Hippocampal formation (tissue), 2 donors: ENCODE results near the gene GBA3.

Experiments used
- DNase-seq, 2 donors: peaks; one replicate each; lab custom pipeline; 2025; lab: John Stamatoyannopoulos, UW

GBA3 gene

GRCh38 chr4:22787753-22788375, 95.1 kb downstream of the GBA3 start:
- no peak for DNase-seq

GRCh38 chr4:22790631-22791030, 97.9 kb downstream of the GBA3 start:
- no peak for DNase-seq

GRCh38 chr4:22794732-22795131, 102.0 kb downstream of the GBA3 start:
- no peak for DNase-seq

GRCh38 chr4:22801391-22801790, 108.7 kb downstream of the GBA3 start:
- DNase-seq = no peak

GRCh38 chr4:22802876-22803275, 110.1 kb downstream of the GBA3 start:
- no peak for DNase-seq

GRCh38 chr4:22803512-22803911, 110.8 kb downstream of the GBA3 start:
- DNase-seq = no peak

GRCh38 chr4:22814906-22815305, 122.2 kb downstream of the GBA3 start:
- no peak for DNase-seq

- DNase-seq = no peak
Observed at GRCh38 chr4:22824091-22824490, 131.4 kb downstream of the GBA3 start.

GRCh38 chr4:22842360-22843018, 149.8 kb downstream of the GBA3 start:
- DNase-seq = peak in 1 of 2 donors; percentile 33

- no peak for DNase-seq
Observed at GRCh38 chr4:22848332-22848731, 155.6 kb downstream of the GBA3 start.

- no peak for DNase-seq
Observed at GRCh38 chr4:22850055-22850454, 157.3 kb downstream of the GBA3 start.

GRCh38 chr4:22850630-22851029, 157.9 kb downstream of the GBA3 start:
- DNase-seq = no peak

- DNase-seq = no peak
Observed at GRCh38 chr4:22857411-22857810, 164.7 kb downstream of the GBA3 start.

GRCh38 chr4:22859318-22859717, 166.6 kb downstream of the GBA3 start:
- DNase-seq = no peak
